Right lobe of liver (tissue), 4 donors: Measurements from ENCODE around the gene TUBB2B.

Experiments used
- CTCF ChIP-seq, 4 donors: fragments of 200-600 bp in 3 of 4; fragments of 450-650 bp in 1 of 4; IDR thresholded peaks; one replicate each; pipeline versions ENCODE4 v1.5.1 to v1.8.0; 2016 to 2022; ENCODE audit warnings: antibody characterized with exemption in 4 of 4, mild to moderate bottlenecking in 2 of 4
- POLR2A ChIP-seq: fragments of 450-650 bp; IDR thresholded peaks from one replicate; pipeline ENCODE4 v1.6.1; 2017; ENCODE audit warnings: antibody characterized with exemption, mild to moderate bottlenecking
- donor health status: DM: no; HTN: no; CAD: no.
- donor health status: DM: no; HTN: no; CAD: no.
- donor health status: DM: no; HTN: yes; CAD: no.

- TF ChIP-seq CTCF (IDR thresholded peaks at IDR 0.05) (no peak), POLR2A (no peak)
These were observed 15.3 kb upstream of the TUBB2B start for GRCh38 chr6:3242768-3243167.
